Gastrocnemius medialis (tissue), 4 donors: ENCODE results near the gene ALDH3A1.

Source experiments
- CTCF ChIP-seq, 5 experiments: fragments of 450-650 bp in 3 of 5; fragments of 200-600 bp in 2 of 5; sonication (generic) in 2 of 5; IDR thresholded peaks in 4 of 5; conservative IDR thresholded peaks in 1 of 5; 1 replicate in 4 of 5; 2 replicates in 1 of 5; pipeline ENCODE4 v1.5.1; 2016 to 2019; ENCODE audit warnings: antibody characterized with exemption in 5 of 5, mild to moderate bottlenecking in 3 of 5, moderate library complexity in 3 of 5
- POLR2A ChIP-seq, 2 donors: fragments of 450-650 bp; IDR thresholded peaks; one replicate each; pipeline ENCODE4 v1.6.1; 2017; ENCODE audit warnings: antibody characterized with exemption in 2 of 2, mild to moderate bottlenecking in 2 of 2, moderate library complexity in 2 of 2

- TF ChIP-seq CTCF (IDR thresholded peaks at IDR 0.05 in 4 of 5, conservative IDR thresholded peaks at IDR 0.05 in 1 of 5): no peak
- no peak for TF ChIP-seq POLR2A (IDR thresholded peaks at IDR 0.05)
Measured at GRCh38 chr17:19770985-19771735, 23.1 kb upstream of the ALDH3A1 start.
